Loucy (cell line): ENCODE results near the gene CEBPA.

ENCODE experiments used
- H2AFZ ChIP-seq: fragments of 200-600 bp; sonication (generic); 2 replicates; pipeline ENCODE4 v1.6.0; 2016; ENCODE audit warnings: antibody characterized with exemption, mild to moderate bottlenecking, low read length, moderate library complexity
- H3F3A ChIP-seq: fragments of 200-600 bp; 2 replicates; pipeline ENCODE4 v1.6.0; 2016; ENCODE audit warnings: antibody characterized with exemption, low read depth, mild to moderate bottlenecking
- H3K27me3 ChIP-seq: fragments of 200-600 bp; sonication (generic); 2 replicates; pipeline ENCODE4 v1.6.1; 2014; ENCODE audit warnings: low read length, mild to moderate bottlenecking; ENCODE audit not compliant: insufficient read depth, poor library complexity, severe bottlenecking
- H3K36me3 ChIP-seq: fragments of 200-600 bp; sonication (generic); 2 replicates; pipeline ENCODE4 v1.6.1; 2016; ENCODE audit warnings: low read length; ENCODE audit not compliant: insufficient read depth
- H3K4me1 ChIP-seq: fragments of 200-600 bp; sonication (generic); 2 replicates; pipeline ENCODE4 v1.5.1; 2014; ENCODE audit warnings: low read length, mild to moderate bottlenecking; ENCODE audit not compliant: insufficient read depth, poor library complexity, severe bottlenecking
- H3K4me2 ChIP-seq: fragments of 200-600 bp; sonication (generic); 2 replicates; pipeline ENCODE4 v1.6.0; 2014; ENCODE audit warnings: antibody characterized with exemption, low read length, low read depth, mild to moderate bottlenecking; ENCODE audit not compliant: poor library complexity, severe bottlenecking
- H3K4me3 ChIP-seq: fragments of 200-600 bp; sonication (generic); 2 replicates; pipeline ENCODE4 v1.5.1; 2014; ENCODE audit warnings: low read length, mild to moderate bottlenecking, mixed read lengths; ENCODE audit not compliant: poor library complexity, severe bottlenecking
- H3K79me2 ChIP-seq: fragments of 200-600 bp; sonication (generic); 2 replicates; pipeline ENCODE4 v1.6.1; 2014; ENCODE audit warnings: low read length; ENCODE audit not compliant: insufficient read depth
- H3K9ac ChIP-seq: fragments of 200-600 bp; sonication (generic); 2 replicates; pipeline ENCODE4 v1.6.0; 2014; ENCODE audit warnings: mild to moderate bottlenecking, low read depth, low read length, moderate library complexity; ENCODE audit not compliant: poor library complexity, severe bottlenecking
- H3K9me2 ChIP-seq: fragments of 200-600 bp; sonication (generic); replicated peaks from 2 replicates; pipeline ENCODE4 v1.6.1; 2016; ENCODE audit warnings: low read depth, low read length, mixed read lengths
- H3K9me3 ChIP-seq: fragments of 200-600 bp; sonication (generic); 2 replicates; pipeline ENCODE4 v1.6.1; 2014; ENCODE audit warnings: mild to moderate bottlenecking, antibody characterized with exemption, low read length, low read depth; ENCODE audit not compliant: insufficient read depth
- H4K20me1 ChIP-seq: fragments of 200-600 bp; sonication (generic); 2 replicates; pipeline ENCODE4 v1.6.0; 2014; ENCODE audit warnings: antibody characterized with exemption, low read length, mild to moderate bottlenecking; ENCODE audit not compliant: insufficient read depth, poor library complexity, severe bottlenecking
- EZH2phosphoT487 ChIP-seq: fragments of 200-600 bp; IDR thresholded peaks from 2 replicates; pipeline ENCODE4 v1.6.1; 2018; ENCODE audit warnings: antibody characterized with exemption, mild to moderate bottlenecking, moderate library complexity, borderline replicate concordance
- TF ChIP-seq, protein P1 (sequence below): fragments of 200-600 bp; sonication (generic); conservative IDR thresholded peaks from 2 replicates; pipeline ENCODE4 v1.5.1; 2014; ENCODE audit warnings: mild to moderate bottlenecking, antibody characterized with exemption, low read length

Gene CEBPA

DNA sequence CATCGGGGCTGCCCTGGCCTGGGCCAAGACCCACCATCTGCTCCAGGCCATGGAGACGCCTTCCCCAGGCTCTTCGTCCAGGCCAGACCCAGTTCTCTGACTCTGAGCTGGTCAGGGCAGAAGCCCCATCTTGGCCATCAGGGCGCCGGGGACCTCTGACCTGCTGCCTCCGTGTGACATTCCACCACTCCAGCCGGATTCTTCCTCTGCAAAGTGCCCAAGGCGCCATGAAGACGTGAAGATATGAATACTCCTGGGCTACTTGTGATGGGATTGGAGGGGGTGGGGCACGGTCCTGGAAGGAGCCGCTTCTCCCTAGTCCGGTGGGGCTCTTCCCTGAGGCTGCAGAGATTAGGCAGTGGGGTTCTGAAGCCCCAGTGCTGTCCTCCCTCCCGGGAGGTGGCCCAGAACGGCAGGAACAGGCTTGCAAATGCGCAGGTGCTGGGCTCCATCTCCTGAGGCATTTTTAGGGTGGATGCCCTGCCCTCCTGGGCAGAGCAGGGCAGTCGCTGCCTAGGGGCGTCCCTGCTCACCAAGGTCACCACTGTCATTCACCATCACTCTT is 50.7 kb downstream of the CEBPA start:
- Histone ChIP-seq H3K9me3 (no peaks in the 10 kb centered on the region), H4K20me1 (no peaks in the 10 kb centered on the region)
- TF ChIP-seq, protein P1, sequence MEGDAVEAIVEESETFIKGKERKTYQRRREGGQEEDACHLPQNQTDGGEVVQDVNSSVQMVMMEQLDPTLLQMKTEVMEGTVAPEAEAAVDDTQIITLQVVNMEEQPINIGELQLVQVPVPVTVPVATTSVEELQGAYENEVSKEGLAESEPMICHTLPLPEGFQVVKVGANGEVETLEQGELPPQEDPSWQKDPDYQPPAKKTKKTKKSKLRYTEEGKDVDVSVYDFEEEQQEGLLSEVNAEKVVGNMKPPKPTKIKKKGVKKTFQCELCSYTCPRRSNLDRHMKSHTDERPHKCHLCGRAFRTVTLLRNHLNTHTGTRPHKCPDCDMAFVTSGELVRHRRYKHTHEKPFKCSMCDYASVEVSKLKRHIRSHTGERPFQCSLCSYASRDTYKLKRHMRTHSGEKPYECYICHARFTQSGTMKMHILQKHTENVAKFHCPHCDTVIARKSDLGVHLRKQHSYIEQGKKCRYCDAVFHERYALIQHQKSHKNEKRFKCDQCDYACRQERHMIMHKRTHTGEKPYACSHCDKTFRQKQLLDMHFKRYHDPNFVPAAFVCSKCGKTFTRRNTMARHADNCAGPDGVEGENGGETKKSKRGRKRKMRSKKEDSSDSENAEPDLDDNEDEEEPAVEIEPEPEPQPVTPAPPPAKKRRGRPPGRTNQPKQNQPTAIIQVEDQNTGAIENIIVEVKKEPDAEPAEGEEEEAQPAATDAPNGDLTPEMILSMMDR = no peak
- no peak for TF ChIP-seq EZH2phosphoT487

DNA sequence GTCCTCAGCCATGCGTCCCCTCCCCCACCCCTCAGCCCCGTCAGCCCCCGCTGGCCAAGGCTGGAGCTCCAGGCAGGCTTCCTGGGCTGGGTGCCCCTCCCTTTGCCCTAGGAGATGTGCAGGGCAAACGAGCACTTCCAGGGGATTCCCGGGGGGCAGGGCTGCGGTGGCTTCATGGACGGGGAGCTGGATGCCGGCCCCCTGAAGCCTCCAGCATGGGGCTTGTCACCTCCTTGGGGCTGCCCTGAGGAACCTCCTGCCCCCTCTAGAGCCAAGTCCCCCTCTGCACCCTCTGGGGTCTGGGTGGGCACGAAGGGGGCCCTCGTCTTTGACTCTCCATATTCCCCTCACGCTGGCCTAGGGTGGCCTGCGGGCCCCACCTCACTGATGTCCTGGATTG is 51.3 kb downstream of the CEBPA start:
- no peaks in the 10 kb centered on the region for H3K79me2 ChIP-seq
- peaks cover 9% of the 10 kb centered on the region for H3K4me1 ChIP-seq
- no peak overlapping the region for H2AFZ ChIP-seq
- H4K20me1 ChIP-seq = no peaks in the 10 kb centered on the region
- H3K4me3 ChIP-seq = no peak overlapping the region
- no peaks in the 10 kb centered on the region for H3K36me3 ChIP-seq
- no peak overlapping the region for H3K4me2 ChIP-seq
- no peaks in the 10 kb centered on the region for H3K9me2 ChIP-seq
- H3F3A ChIP-seq = no peaks in the 10 kb centered on the region
- no peaks in the 10 kb centered on the region for H3K27me3 ChIP-seq
- H3K9me3 ChIP-seq = no peaks in the 10 kb centered on the region
- H3K9ac ChIP-seq = no peak overlapping the region
- TF ChIP-seq, protein P1 = no peak
- no peak for TF ChIP-seq EZH2phosphoT487

More for the DNA sequence above, 50.7 kb downstream of the CEBPA start:
- H3K4me1 ChIP-seq = peaks cover 8% of the 10 kb centered on the region
- no peaks in the 10 kb centered on the region for H3K9me2 ChIP-seq
- H3K36me3 ChIP-seq = no peaks in the 10 kb centered on the region
- no peaks in the 10 kb centered on the region for H3K27me3 ChIP-seq
- H3K4me3 ChIP-seq = no peak overlapping the region
- H3F3A ChIP-seq = no peaks in the 10 kb centered on the region
- H3K79me2 ChIP-seq = no peaks in the 10 kb centered on the region
- no peak overlapping the region for H2AFZ ChIP-seq
- H3K9ac ChIP-seq = no peak overlapping the region
- no peak overlapping the region for H3K4me2 ChIP-seq

DNA sequence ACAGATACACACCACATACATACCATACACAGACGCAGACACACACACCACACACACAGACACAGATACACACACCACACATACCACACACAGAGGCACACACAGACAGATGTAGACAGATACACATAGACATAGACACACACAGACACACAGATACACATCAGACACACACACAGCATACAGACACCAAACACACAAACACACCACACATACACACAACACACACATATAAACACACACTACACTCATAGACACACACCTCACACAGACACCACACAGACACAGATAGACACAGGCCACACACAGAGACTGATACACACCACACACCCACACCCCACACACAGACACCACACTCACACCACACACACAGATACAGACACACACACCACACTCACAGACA is 51.8 kb downstream of the CEBPA start:
- Histone ChIP-seq H4K20me1 (no peaks in the 10 kb centered on the region), H3K4me2 (no peak overlapping the region), H3K4me1 (peaks cover 9% of the 10 kb centered on the region), H3K79me2 (no peaks in the 10 kb centered on the region), H2AFZ (no peak overlapping the region), H3K9ac (no peak overlapping the region), H3K9me2 (no peaks in the 10 kb centered on the region), H3K9me3 (peaks cover 5% of the 10 kb centered on the region; the same call in 1 of the 2 replicates), H3K36me3 (no peaks in the 10 kb centered on the region), H3K4me3 (no peak overlapping the region), H3K27me3 (no peaks in the 10 kb centered on the region), H3F3A (no peaks in the 10 kb centered on the region)
- TF ChIP-seq EZH2phosphoT487 = no peak
- TF ChIP-seq, protein P1 = no peak
